Smooth muscle cell (in vitro differentiated cells): ENCODE data around the gene FFAR1. TPM values are rescaled to one million over a fixed set of nuclear protein-coding genes. Genes with fewer than 3 reads are reported as not detected.

Experiments used
- DNase-seq: peaks from one replicate; lab custom pipeline; 2025; ENCODE audit not compliant: unreplicated experiment; lab: John Stamatoyannopoulos, UW
- H2AFZ ChIP-seq: fragments of 200-600 bp; sonication (generic); 2 replicates; pipeline ENCODE4 v1.6.0; 2016; ENCODE audit warnings: antibody characterized with exemption, low read depth, mild to moderate bottlenecking
- H3F3A ChIP-seq: fragments of 200-600 bp; sonication (generic); 2 replicates; pipeline ENCODE4 v1.6.0; 2017; ENCODE audit warnings: antibody characterized with exemption, low read depth
- H3K27ac ChIP-seq: fragments of 200-600 bp; sonication (generic); 2 replicates; pipeline ENCODE4 v1.5.1; 2016; ENCODE audit warnings: low read depth, mild to moderate bottlenecking
- H3K27me3 ChIP-seq: fragments of 200-600 bp; sonication (generic); 2 replicates; pipeline ENCODE4 v1.6.1; 2016; ENCODE audit warnings: low read depth, mild to moderate bottlenecking
- H3K36me3 ChIP-seq: fragments of 200-600 bp; sonication (generic); 2 replicates; pipeline ENCODE4 v1.5.1; 2016; ENCODE audit warnings: low read depth
- H3K4me1 ChIP-seq: fragments of 200-600 bp; sonication (generic); 2 replicates; pipeline ENCODE4 v1.5.1; 2016; ENCODE audit warnings: low read depth
- H3K4me2 ChIP-seq: fragments of 200-600 bp; sonication (generic); 2 replicates; pipeline ENCODE4 v1.6.0; 2016; ENCODE audit warnings: mild to moderate bottlenecking
- H3K4me3 ChIP-seq: fragments of 200-600 bp; sonication (generic); 2 replicates; pipeline ENCODE4 v1.5.1; 2016; ENCODE audit warnings: mild to moderate bottlenecking
- H3K79me2 ChIP-seq: fragments of 200-600 bp; sonication (generic); 2 replicates; pipeline ENCODE4 v1.6.0; 2016; ENCODE audit warnings: low read depth, mild to moderate bottlenecking
- H3K9ac ChIP-seq: fragments of 200-600 bp; sonication (generic); 2 replicates; pipeline ENCODE4 v1.6.0; 2016; ENCODE audit warnings: low read depth
- H3K9me3 ChIP-seq: fragments of 200-600 bp; sonication (generic); replicated peaks from 2 replicates; pipeline ENCODE4 v1.5.1; 2016; ENCODE audit warnings: low read depth
- H4K20me1 ChIP-seq: fragments of 200-600 bp; sonication (generic); 2 replicates; pipeline ENCODE4 v1.6.0; 2016; ENCODE audit warnings: low read depth
- WGBS: methylation state at CpG from one replicate; pipeline ENCODE4 v1.1.7; 2016; ENCODE audit warnings: low lambda C conversion rate; 5-methylcytosine and 5-hydroxymethylcytosine counted together
- polyA plus RNA-seq: library from polyadenylated mRNA; unstranded; fragments of >200 nt; fragmentation: Nextera tagmentation; extraction: Ambion mirVana; gene quantifications from 2 replicates; pipeline ENCODE4 v1.2.1, GENCODE V29; 2016
- total RNA-seq: library from RNA; depleted of rRNA; stranded (reverse); fragments of >200 nt; gene quantifications from 2 replicates; pipeline ENCODE4 v1.2.3, GENCODE V29; 2014
- TF ChIP-seq, protein P1 (sequence below): fragments of 200-600 bp; sonication (generic); IDR thresholded peaks from 2 replicates; pipeline ENCODE4 v1.5.1; 2017; ENCODE audit warnings: borderline replicate concordance, mild to moderate bottlenecking, antibody characterized with exemption; ENCODE audit not compliant: insufficient read depth, poor library complexity, severe bottlenecking

FFAR1 gene
- total and polyA plus RNA-seq, 2 experiments from 2014 or later: not detected

DNA sequence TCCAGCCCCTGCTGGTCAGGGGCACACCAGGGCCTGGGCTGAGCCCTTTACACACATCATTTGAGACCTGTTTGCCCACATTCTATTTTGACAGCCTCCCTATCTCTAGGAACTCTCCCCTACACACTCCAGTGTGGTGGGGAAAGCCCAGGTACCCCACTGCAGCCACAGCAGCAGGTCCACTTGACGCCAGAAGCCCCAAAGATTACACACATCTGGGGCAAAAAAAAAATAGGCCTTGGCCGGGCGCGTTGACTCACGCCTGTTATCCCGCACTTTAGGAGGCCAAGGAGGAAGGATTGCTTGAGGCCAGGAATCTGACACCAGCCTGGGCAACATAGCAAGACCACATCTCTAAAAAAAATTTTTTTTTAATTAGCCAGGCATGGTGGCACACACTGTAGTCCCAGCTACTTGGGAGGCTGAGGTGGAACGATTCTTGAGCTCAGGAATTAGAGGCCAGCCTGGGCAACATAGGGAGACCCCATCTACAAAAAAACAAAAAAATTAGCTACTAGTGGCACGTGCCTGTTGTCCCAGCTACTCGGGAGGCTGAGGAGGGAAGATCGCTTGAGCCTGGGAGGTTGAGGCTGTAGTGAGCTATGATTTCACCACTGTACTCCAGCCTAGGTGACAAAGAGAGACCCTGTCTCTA lies 36.8 kb upstream of the FFAR1 start:
- no peak overlapping the region for H3K9ac ChIP-seq
- WGBS: 94% methylated on average over 10 of the region's 10 CpGs
- DNase-seq: no peak
- no peaks in the 10 kb centered on the region for H4K20me1 ChIP-seq
- H3K27me3 ChIP-seq: no peaks in the 10 kb centered on the region
- no peaks in the 10 kb centered on the region for H3K36me3 ChIP-seq
- H3K27ac ChIP-seq: no peak overlapping the region
- H3K9me3 ChIP-seq: no peaks in the 10 kb centered on the region
- no peaks in the 10 kb centered on the region for H3K4me1 ChIP-seq
- no peak overlapping the region for H2AFZ ChIP-seq
- no peaks in the 10 kb centered on the region for H3F3A ChIP-seq
- no peaks in the 10 kb centered on the region for H3K79me2 ChIP-seq
- no peak overlapping the region for H3K4me3 ChIP-seq
- H3K4me2 ChIP-seq: no peak overlapping the region
- TF ChIP-seq, protein P1, sequence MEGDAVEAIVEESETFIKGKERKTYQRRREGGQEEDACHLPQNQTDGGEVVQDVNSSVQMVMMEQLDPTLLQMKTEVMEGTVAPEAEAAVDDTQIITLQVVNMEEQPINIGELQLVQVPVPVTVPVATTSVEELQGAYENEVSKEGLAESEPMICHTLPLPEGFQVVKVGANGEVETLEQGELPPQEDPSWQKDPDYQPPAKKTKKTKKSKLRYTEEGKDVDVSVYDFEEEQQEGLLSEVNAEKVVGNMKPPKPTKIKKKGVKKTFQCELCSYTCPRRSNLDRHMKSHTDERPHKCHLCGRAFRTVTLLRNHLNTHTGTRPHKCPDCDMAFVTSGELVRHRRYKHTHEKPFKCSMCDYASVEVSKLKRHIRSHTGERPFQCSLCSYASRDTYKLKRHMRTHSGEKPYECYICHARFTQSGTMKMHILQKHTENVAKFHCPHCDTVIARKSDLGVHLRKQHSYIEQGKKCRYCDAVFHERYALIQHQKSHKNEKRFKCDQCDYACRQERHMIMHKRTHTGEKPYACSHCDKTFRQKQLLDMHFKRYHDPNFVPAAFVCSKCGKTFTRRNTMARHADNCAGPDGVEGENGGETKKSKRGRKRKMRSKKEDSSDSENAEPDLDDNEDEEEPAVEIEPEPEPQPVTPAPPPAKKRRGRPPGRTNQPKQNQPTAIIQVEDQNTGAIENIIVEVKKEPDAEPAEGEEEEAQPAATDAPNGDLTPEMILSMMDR: no peak

DNA sequence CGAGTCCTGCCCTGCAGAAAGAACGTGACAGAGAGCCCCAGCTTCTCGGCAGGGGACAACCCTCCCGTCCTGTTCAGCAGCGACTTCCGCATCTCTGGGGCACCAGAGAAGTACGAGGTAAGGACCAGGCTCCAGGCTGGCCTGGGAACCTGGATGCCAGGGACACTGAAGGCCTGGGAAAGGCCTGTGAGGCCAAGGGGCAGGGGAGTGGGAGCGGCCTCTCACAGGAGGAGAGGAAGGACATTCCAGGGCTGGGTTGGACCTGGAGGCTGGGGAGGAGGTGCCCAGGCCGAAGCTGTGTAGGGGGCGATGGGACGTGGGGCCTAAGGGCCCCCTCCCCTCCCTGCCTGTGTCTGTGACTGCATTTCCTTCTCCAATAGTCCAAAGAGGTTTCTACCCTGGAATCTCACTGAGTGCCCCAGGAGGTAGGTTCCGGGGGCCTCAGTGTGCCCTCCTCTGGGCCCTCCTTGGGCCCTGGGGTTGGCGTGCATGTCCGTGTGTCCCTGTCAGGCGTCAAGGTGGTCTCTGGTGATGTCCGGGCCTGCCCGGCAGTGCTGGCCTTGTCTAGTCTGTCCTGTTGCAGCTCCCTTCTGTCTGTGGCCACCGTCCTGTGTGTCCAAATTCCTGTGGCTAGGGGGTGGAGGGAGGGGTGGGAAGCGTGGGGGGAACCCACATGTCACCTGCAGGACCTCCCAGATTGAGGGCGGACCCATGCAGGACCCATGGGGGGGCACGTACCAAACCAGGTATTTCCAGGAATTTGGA lies 35.6 kb upstream of the FFAR1 start:
- H3F3A ChIP-seq: no peaks in the 10 kb centered on the region
- 83% methylated on average over 17 of the region's 21 CpGs for WGBS

DNA sequence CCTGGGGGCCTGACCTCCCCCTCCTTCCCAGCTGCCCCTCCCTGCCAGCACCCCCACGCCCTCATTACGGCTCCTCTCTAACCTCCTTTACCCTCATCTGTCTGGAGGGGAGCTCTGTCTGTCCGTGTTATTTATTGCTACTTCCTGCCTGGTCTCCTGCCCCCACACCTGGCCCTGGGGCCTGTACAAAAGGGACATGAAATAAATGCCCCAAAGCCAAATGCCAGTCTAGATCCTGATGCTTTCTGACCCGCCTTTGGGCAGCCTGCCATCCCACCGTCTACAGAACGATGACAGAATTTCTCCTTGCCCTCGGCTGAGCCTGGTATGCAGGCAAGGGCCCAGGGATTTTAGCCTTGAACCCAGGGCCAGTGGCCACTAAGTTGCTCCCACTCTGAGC lies 34.1 kb upstream of the FFAR1 start:
- Histone ChIP-seq H3K4me1 (no peaks in the 10 kb centered on the region), H3K9ac (no peak overlapping the region), H3K79me2 (no peaks in the 10 kb centered on the region), H3K27me3 (no peaks in the 10 kb centered on the region), H4K20me1 (no peaks in the 10 kb centered on the region), H3K36me3 (no peaks in the 10 kb centered on the region), H3K4me2 (no peak overlapping the region), H3K4me3 (no peak overlapping the region), H3K9me3 (no peaks in the 10 kb centered on the region), H3K27ac (no peak overlapping the region), H3F3A (no peaks in the 10 kb centered on the region), H2AFZ (no peak overlapping the region)
- WGBS: 85% methylated on average over 7 of the region's 7 CpGs
- TF ChIP-seq, protein P1: no peak
- no peak for DNase-seq

More for the DNA sequence above, 35.6 kb upstream of the FFAR1 start:
- H3K9ac ChIP-seq: no peak overlapping the region
- no peaks in the 10 kb centered on the region for H3K9me3 ChIP-seq
- no peaks in the 10 kb centered on the region for H3K27me3 ChIP-seq
- no peak overlapping the region for H2AFZ ChIP-seq
- H3K4me2 ChIP-seq: no peak overlapping the region
- no peaks in the 10 kb centered on the region for H3K79me2 ChIP-seq
- H3K27ac ChIP-seq: no peak overlapping the region
- H3K4me3 ChIP-seq: no peak overlapping the region
- no peaks in the 10 kb centered on the region for H3K4me1 ChIP-seq
- DNase-seq: no peak
- TF ChIP-seq, protein P1: no peak
- H4K20me1 ChIP-seq: no peaks in the 10 kb centered on the region
- no peaks in the 10 kb centered on the region for H3K36me3 ChIP-seq
